ENCODE results near the gene RARA. TPM values are rescaled to one million over a fixed set of nuclear protein-coding genes. Genes with fewer than 3 reads are reported as not detected.
A peak's percentile ranks its signal among the peaks of the same experiment; 100 is the strongest.

RARA gene
- total and polyA plus RNA-seq, 2 experiments from 2014 or later = 7.4 to 15.9 TPM

DNA sequence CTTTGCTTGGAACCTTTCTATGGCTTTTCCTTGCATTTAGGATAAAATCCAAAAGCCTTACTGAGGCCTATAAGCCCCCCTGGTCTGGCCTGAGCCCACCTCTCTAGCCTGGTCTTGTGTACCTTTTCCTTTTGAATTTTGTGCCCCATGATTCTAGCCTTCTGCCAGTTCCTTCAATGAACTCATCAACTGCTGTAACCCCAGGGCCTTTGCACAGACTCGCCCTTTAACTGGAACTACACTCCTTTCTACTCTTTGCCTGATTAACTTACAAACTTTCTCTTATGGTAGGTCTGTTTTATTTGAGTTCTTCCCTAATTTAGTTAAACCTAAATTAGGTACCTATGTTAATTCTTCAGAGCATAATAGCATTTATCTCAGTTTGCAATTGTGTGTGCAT, 31.3 kb downstream of the RARA start (continued):
- TF ChIP-seq EZH2 (IDR thresholded peaks at IDR 0.05; ENCODE audit: low read depth, unreplicated experiment) (no peak), REST (IDR thresholded peaks at IDR 0.05; ENCODE audit: unreplicated experiment) (no peak), CTCF (conservative IDR thresholded peaks at IDR 0.05; ENCODE audit: low read depth in 2 of 2) (no peak), ZNF331 (CRISPR knock-in tag; IDR thresholded peaks at IDR 0.05; ENCODE audit: low read depth) (no peak), CREB1 (CRISPR knock-in tag; IDR thresholded peaks at IDR 0.05; ENCODE audit: low read depth) (no peak), JUNB (IDR thresholded peaks at IDR 0.05; ENCODE audit: unreplicated experiment) (no peak)

GRCh38 chr17:40340880-40341807, 32.2 kb downstream of the RARA start:
- H3K4me1 Mint-ChIP-seq = peaks cover 51% of the 10 kb centered on the region
- H3K79me2 ChIP-seq (replicated peaks; ENCODE audit: insufficient read depth) = peaks cover 9% of the 10 kb centered on the region; the same call in 1 of the 2 replicates

More at GRCh38 chr17:40340880-40341807, 32.2 kb downstream of the RARA start:
- Histone ChIP-seq H2AFZ (0 out of 2 replicates have a peak overlapping the region, but pooled peaks have one; percentile 74), H3K4me1 (ENCODE audit: insufficient read depth) (peaks cover 39% of the 10 kb centered on the region), H3K36me3 (ENCODE audit: insufficient read depth) (no peaks in the 10 kb centered on the region; the same call in 1 of the 2 replicates), H4K20me1 (replicated peaks; ENCODE audit: insufficient read depth) (peaks cover 32% of the 10 kb centered on the region), H3K27ac (ENCODE audit: low read depth) (no peak overlapping the region), H3K4me2 (peak overlapping the region; percentile 99), H3K4me3 (peak overlapping the region; percentile 92), H3K9me2 (ENCODE audit: insufficient read depth) (no peaks in the 10 kb centered on the region), H3F3A (replicated peaks; ENCODE audit: low read depth) (peaks cover 30% of the 10 kb centered on the region), H3K27me3 (ENCODE audit: insufficient read depth) (peaks cover 46% of the 10 kb centered on the region)
- Mint-ChIP-seq H3K4me3 (peak overlapping the region; percentile 76), H3K9me3 (no peaks in the 10 kb centered on the region), H3K36me3 (ENCODE audit: low read depth) (no peaks in the 10 kb centered on the region; the same call in 2 of the 3 replicates), H3K27ac (no peak overlapping the region), H3K27me3 (ENCODE audit: insufficient read depth, low read depth, poor library complexity) (peaks cover 61% of the 10 kb centered on the region)
- DNase-seq (ENCODE audit: low spot score) (peak; percentile 91), ATAC-seq (peak; percentile 31)
- TF ChIP-seq CREB1 (CRISPR knock-in tag; IDR thresholded peaks at IDR 0.05; ENCODE audit: low read depth) = peak; percentile 73
- no peak for TF ChIP-seq STAT1 (IDR thresholded peaks at IDR 0.05; ENCODE audit: unreplicated experiment)
